Kidney epithelial cell (primary cell): ENCODE data around the gene CST3. TPM values are rescaled to one million over a fixed set of nuclear protein-coding genes. Genes with fewer than 3 reads are reported as not detected.
"Not testable (repeated sequence)": the region's sequence is repeated elsewhere in the genome, so short reads cannot be mapped to it uniquely, and the experiment has no call there.

Experiments used
- DNase-seq: peaks from one replicate; pipeline ENCODE4 v3.0.0-alpha.2; 2010; ENCODE audit warnings: low read depth
- H3K27me3 ChIP-seq: 2 replicates; pipeline ENCODE4 v1.6.0; 2011; ENCODE audit warnings: low read length; ENCODE audit not compliant: control insufficient read depth, insufficient read depth
- H3K36me3 ChIP-seq: 2 replicates; pipeline ENCODE4 v1.5.1; 2011; ENCODE audit warnings: low read length; ENCODE audit not compliant: control insufficient read depth, insufficient read depth
- H3K4me3 ChIP-seq: 2 replicates; pipeline ENCODE4 v1.5.1; 2011; ENCODE audit warnings: low read depth, mild to moderate bottlenecking, control low read depth, low read length
- CTCF ChIP-seq: IDR thresholded peaks from 2 replicates; pipeline ENCODE4 v1.5.1; 2011; ENCODE audit warnings: mild to moderate bottlenecking, moderate library complexity, low read length, control low read depth, inconsistent platforms; ENCODE audit not compliant: insufficient read depth, poor library complexity, severe bottlenecking
- total RNA-seq: library from RNA; depleted of rRNA; stranded (reverse); fragments of >200 nt; gene quantifications from 2 replicates; pipeline ENCODE4 v1.2.3, GENCODE V29; 2015

Gene CST3
- total RNA-seq, 1 donor from 2014 or later = 303 TPM

DNA sequence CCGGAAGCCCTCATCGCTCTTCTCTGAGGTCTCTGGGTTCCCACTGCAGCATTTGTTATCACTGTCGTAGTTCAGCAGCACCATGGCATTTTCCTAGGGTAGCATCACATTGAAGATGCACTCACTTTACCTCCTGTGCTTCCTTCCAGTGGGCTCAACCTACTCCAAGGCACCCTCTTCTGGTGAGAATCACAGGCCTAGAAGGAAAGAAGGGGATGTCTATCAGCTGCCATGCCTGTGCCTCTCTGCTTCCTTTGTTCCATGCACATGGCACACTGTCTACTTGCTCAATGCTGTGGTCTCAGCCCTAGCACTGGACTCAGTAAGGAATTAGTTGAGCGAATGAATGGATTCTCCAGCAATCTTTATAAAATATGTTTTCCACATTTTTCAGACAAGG lies 28.4 kb upstream of the CST3 start:
- TF ChIP-seq CTCF = peak; percentile 25
- no peaks in the 10 kb centered on the region for H3K36me3 ChIP-seq

GRCh38 chr20:23664954-23665353 lies 27.2 kb upstream of the CST3 start:
- Histone ChIP-seq H3K4me3 (no peak overlapping the region), H3K27me3 (no peaks in the 10 kb centered on the region), H3K36me3 (no peaks in the 10 kb centered on the region)
- no peak for DNase-seq
- TF ChIP-seq CTCF = no peak

More for the DNA sequence above, 28.4 kb upstream of the CST3 start:
- Histone ChIP-seq H3K27me3 (no peaks in the 10 kb centered on the region), H3K4me3 (no peak overlapping the region)
- no peak for DNase-seq

- DNase-seq, H3K36me3 ChIP-seq, H3K4me3 ChIP-seq, H3K27me3 ChIP-seq: not testable (repeated sequence)
These were observed 26.3 kb upstream of the CST3 start for GRCh38 chr20:23664046-23664445.

DNA sequence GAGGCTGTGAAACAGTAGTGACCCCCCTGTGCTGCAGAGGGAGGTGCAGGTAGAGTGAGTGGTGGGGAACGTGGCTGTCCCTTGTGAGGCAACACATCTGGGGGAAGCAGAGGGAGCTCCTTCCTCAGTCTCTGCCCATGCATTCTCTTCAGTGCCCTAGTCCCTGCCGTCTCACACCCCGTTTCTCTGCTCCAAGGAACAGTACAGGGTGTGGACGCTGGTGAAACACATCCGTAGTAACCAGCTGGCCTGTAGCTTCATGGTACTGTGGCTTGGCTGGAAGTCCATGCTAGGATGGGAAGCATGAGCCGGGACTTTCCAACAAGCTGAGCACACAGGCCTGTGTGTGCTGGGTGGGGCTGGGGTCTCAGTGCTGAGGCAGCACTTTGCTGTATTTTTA lies 25.4 kb upstream of the CST3 start:
- Histone ChIP-seq H3K27me3 (no peaks in the 10 kb centered on the region), H3K36me3 (no peaks in the 10 kb centered on the region), H3K4me3 (no peak overlapping the region)
- no peak for TF ChIP-seq CTCF
- DNase-seq = no peak

GRCh38 chr20:23662276-23662870 lies 24.6 kb upstream of the CST3 start:
- H3K36me3 ChIP-seq = no peaks in the 10 kb centered on the region
- no peak overlapping the region for H3K4me3 ChIP-seq
- no peak for DNase-seq
- no peaks in the 10 kb centered on the region for H3K27me3 ChIP-seq
- no peak for TF ChIP-seq CTCF

- no peak for DNase-seq
- no peaks in the 10 kb centered on the region for H3K27me3 ChIP-seq
- H3K36me3 ChIP-seq = no peaks in the 10 kb centered on the region
- no peak overlapping the region for H3K4me3 ChIP-seq
- TF ChIP-seq CTCF = no peak
These were observed 23.3 kb upstream of the CST3 start for GRCh38 chr20:23661002-23661429.
